HG03457 (cell line): ENCODE results near the gene SHH.
"Not testable (repeated sequence)": the region's sequence is repeated elsewhere in the genome, so short reads cannot be mapped to it uniquely, and the experiment has no call there.

ENCODE experiments used
- ATAC-seq: cut with Tn5 transposase; IDR thresholded peaks from one replicate; pipeline ENCODE4 v1.9.1; 2021; ENCODE audit warnings: moderate number of reproducible peaks; ENCODE audit not compliant: unreplicated experiment

The SHH gene

DNA sequence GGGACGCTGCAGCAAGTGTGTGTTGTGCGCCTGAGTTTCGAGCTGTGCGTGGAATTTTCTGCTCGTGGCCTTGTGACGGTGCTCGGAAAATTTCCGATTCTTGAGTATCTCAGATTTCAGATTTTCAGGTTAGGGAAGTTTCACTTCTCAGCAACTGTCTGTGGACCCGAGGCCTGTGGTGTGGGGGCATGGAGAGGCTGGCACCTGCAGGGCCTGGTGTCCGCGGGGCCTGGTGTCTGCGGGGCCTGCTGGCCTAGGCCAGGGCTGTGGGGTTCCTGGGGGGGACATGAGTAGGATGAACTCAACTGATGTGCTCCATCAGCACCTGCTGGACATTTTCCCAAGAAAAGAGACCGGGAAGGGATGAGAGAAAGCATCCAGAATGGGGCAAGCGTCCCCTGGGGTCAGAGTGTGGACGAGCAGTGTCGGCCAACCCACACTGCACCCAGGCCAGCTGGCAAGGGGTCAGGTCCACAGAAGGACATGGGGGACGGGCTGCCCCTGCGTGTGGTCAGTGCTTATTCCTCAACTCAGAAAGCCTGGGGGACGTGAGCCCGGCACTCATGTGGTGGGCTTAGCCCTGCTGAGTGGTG is 31.3 kb upstream of the SHH start:
- no peak for ATAC-seq

DNA sequence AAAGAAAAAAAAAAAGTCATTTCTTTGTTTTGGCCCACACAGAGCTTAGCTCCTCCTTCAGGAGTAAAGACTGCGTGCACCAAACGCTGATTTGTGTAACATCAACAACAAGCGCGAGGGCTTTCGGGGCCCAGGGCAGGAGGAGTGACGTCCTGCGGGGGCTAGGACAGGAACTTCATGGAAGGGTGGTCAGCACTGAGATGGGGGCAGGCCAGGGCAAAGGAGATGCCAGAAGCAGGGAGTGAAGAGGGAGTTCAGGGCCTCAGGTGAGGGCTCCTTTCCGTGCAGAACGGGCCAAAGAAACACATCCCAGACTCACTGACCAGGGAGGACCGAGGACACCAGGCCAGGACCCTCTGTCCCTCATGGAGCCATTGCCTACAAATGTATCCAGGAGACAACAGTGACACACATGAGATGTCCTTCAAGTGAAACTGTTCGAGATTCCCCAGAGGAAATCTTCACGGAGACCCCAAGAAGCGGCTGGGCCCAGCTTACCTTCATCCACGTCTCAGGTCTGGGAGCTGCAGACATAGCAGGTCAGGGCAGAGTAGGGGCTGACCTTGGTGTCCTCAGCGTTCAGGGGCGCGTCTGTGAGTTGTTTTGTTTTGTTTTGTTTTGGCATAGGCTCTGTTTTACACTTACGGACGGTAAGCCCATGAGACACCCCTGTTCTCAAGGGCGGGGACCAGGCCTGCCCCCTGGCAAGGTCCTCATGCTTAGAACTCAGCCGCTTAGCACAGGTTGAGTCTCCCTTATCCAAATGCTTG is 30.4 kb upstream of the SHH start:
- no peak for ATAC-seq

DNA sequence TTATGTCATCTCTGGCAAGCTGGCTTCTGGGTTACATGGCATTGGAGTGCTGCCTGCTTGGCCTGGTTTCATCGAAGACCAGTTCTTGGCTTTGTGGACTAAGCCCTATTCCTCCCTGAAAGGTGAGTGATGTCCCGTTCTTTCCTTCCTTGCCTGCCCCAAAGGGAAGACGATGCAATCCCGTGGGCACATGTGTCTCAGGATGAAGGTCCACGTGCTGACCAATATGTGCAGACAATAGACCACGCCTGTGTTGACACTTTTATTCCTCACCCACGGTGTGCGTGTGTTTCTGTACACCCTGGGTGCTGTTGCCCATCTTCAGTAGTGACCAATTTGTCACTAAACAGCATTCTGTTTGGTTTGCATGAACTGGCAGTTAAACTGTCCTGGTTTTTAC is 28.6 kb upstream of the SHH start:
- ATAC-seq: no peak

DNA sequence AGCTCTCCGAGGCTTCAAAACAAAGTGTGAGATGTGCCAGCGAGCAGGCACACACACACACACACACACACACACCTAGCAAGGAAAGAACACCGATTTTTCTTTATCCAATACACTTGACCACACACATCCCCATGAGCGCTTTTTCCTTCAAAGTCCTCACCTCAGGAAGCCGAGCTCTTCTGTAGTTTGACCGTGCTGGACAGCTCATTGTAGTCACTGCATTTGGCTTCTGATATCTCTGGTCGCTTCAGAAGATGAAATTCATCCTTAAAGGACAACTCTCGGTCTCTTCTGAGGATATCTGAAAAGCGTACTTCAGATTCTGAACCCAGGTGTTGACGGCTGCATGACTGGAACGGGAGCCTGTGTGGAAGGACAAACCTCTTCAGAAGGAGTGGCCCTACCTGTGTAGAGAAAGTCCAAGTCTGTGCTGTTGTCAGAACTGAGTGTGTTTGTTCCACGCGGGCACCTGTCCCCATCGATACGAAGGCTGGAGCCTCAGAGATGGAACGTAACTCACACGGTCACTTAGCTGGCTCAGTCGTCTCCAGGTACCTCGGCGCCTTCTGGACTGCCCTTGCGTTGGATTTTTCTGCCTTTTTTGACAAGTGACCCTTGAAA is 28.1 kb upstream of the SHH start:
- no peak for ATAC-seq

DNA sequence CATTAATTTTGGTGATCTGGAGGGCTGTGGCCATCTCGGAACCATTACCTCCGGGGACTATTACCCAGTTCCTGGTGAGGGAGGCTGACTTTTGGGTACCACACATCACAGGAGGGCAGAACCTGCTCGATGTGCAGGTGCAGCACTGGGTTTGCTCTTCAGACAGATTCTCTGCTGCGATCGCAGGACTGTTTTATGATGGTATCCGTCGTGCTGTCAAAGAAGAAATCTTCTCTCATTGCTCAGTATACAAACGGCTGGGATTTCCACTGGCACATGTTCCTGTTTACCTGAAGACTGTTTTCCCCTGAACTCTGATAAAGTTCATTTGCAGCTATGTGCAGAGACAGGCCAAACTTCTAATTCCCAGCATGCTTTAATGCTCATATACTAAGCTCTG is 27.2 kb upstream of the SHH start:
- ATAC-seq: no peak

DNA sequence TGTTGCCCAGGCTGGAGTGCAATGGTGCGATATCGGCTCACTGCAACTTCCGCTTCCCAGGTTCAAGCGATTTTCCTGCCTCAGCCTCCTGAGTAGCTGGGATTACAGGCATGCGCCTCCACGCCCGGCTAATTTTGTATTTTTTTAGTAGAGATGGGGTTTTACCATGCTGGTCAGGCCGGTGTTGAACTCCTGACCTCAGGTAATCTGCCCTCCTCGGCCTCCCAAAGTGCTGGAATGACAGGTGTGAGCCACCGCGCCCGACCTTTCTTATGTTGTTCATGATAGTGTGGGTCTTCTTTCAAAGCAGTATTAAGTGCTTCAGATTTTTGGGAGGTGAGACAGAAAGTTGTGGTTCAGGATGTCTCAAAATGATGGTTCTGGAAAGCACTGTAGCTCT is 26.0 kb upstream of the SHH start:
- not testable (repeated sequence) for ATAC-seq

DNA sequence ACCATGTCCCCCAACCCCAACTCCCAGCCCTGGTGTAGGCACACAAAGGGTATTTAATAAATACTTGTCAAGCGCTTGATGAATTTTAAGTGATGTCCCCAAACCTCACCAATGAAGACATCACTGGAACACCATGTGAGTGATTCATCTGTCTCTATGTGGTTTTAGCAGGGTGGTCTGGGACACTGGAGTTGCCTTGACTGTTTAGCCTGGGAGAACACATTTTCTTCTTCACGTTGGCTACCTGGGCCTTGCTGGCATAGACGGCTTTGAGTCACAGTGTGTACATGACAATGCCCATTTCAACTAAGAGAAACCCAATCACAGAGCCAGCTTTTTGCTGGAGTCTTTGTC is 24.8 kb upstream of the SHH start:
- no peak for ATAC-seq

DNA sequence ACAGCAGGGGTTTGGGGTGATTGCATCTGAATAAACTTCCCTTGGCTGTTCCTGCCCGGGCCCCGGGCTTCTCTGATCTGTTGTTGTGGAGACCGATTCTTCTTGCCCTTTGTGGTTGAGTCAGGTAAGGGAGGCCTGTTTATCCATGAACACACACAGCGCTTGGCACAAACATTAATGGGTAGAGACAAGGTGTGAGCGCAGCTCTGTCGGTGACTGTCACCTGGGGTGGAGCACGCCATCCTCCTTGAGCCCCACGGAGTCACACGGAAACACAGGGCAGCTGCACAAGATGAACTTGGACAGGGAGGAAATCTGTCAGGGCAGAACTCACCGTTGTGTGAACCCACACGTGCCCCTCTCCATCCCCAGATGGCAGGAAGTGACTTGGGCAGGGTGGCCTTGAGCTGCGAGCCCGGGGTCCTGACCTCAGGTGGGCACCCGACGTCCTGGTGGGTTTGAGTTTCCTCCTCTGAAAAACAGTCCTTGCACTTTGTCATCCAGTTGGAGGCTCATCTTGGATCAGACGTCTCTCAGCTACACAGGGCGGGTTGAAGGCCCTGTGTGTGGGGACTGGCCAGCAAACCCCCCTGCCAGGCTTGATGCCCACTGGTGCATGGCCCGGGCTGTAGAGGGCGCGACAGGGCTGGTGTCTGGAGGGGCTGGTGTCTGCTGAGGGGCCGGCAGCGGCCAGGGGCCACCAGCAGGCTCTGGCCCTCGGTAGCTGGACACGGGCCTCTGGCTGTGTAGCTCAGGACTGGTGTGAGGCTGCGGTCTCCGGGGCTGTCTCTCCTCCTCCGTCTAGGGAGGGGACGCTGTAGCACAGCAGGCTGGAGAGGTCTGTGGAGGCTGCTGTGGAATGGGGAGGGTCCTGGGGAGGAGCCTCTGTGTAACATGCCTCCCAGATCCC is 24.2 kb upstream of the SHH start:
- no peak for ATAC-seq

DNA sequence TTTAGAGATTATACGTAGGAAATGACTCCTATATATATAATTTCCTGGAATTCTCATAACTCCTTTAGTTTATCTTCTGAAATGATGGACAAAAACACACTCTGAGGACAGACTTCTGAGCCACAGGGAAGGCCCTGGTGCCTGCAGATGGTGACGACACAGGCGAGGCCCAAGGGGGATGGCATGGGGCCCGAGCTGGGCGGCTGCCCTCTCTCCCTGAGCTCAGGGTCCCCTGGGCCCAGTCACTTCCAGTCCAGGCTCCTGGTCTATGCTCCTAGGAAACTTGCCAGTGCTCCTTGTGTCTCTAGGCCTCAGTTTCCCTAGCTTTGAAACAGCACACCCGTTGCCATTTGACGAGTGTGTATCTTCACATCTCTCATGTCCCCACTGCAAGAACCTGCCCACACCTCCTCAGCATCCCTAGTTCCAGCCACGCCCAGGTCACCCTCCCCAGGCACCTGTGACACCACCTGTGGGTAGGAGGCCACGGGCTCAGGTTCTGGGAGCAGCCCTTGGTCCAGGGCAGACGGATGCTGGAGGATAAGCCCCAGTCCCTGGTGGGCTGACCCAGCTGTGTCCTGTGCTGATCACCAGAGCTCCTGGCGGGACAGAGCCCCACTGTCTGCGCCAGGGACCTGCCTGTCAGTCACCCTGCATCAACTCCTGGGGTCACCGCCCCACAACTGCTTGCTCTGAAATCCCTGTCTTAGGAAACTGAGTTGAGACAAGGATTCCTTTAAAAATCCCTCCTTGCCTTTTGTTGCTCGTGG is 23.4 kb upstream of the SHH start:
- no peak for ATAC-seq

DNA sequence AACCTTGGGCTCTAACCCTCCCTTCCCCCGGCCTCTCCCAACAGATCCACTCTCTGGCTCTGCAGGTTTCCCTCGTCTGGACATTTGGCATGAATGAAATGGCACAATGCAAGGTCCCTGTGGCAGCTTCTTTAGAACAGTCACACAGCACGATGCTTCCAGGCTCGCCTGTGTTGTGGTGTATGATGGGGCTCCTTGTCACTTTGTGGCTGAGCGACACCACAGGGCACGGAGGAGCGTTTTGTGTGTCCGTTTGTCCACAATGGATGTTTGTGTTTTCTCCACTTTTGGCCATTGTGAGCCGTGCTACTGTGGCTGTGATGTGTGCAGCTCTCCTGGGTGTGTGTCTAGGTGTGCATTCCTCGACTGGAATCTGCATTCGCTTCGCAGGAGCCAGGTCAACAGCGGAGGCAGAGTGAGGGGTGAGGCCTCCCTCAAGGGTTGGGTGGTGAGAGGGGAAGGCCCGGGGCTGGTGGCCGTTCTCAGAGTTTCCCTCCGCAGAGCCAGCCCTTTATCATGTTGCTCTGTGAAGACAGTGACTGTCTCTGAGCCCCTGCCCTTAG is 22.3 kb upstream of the SHH start:
- ATAC-seq: no peak

DNA sequence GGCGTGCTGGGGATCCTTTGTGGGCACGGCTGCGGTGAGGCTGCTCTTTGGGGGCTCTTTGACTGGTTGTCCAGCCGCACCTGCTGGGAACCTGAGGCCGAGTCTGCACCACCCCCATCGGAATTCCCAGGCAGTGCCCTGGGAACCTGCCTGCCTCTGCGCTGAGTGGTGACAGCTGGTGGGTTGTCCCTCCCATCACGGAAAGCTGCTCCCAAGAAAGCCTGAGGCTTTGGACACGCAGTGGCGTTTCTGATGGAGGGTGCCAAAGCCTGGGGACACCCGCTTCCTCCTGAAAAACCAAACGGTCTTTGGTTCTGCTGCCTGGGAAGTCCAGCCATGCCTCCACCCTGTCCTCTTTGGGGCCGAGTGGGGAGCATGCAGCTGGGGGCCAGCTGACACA is 21.4 kb upstream of the SHH start:
- ATAC-seq: no peak

DNA sequence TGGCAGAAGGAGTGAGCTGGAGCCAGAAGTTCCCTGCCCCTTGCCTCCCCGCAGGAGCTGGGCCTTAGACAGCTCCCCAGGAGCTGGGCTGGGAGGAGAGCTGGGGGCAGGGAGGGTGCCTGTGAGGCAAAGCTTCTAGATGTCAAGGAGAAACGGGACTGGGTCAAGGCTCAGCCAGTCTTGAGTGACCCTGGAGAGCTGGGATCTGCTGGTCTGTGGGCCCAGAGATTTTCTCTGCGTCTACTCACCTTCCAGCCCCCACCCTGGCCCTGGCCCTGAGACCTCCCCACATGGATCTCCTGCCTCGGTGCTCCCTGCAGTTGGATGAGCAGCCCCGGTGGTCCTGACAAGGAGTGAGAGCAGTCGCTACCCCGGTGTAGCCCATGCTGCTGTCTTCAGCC is 20.3 kb upstream of the SHH start:
- no peak for ATAC-seq

DNA sequence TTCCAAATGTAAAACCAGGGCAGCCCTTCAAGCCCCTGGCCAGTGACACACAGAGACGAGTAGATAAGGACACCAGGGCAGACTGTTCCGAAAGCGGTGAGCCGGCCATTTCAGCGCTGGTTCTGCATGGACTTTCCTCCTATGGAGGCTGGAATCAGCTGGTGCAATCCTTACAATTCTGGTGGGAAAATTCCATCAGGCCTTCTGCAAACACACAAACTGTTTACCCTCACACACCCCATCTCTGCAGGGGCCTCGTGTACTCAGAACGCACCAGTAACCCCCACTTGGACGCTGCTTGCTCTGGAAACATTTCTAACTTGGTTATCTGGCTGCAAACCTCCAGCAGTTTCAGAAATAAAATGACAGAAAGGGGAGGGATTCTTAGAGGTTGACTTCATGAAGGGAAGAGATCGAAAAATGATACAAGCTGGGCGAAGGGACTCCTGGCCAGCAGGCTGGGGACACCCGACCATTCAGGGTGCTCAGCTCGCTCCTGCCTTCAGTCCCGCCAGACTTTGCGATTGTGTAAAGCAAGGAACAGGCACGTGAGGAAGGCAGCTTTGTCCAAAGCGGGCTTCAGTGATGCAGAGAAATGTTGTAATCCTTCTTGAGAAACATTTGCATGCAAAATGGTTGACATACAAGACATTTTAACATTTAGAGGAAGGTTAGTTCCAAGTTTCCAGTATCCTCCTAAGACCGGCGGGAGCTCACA is 19.7 kb upstream of the SHH start:
- ATAC-seq: no peak

DNA sequence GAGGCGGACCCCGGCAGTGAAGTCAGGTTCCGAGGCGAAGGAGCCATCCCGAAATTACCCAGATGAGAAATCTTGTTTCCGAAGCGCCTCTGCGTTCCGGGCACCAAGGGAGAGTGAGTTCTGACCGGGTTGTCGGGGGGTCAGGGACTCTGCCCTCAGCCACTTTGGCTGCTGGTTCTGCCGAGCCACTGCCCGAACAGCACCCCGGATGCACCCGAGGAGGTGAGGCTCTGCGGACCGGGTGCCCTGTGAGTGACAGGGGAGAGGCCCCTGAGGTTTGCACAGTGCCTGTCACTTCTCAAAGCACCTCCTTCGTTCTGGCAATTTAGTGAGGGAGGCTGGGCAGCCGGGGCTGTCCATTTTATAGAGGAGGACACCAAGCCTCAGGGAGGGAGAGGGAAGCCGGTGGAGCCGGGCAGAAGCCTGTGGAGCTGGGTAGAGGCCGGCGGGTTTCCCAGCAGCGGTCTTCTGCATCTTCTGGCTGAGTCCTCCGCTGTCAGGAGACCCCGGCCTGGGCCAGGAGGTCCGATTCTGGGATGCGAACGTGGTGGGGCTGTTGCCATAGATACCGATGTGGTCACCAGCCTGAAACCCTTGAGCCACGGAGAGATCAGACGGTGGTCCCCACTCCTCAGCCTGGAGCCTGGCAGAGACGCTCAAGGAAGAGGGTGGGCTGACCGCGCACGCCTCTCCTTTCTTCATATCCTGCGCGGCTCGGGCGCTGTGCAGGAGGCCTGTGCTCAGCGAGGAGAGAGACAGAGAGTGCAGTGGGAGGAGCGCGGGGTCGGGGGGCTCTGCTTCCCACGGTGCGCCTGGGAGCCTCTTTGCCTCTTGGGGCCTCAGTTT is 18.9 kb upstream of the SHH start:
- no peak for ATAC-seq

DNA sequence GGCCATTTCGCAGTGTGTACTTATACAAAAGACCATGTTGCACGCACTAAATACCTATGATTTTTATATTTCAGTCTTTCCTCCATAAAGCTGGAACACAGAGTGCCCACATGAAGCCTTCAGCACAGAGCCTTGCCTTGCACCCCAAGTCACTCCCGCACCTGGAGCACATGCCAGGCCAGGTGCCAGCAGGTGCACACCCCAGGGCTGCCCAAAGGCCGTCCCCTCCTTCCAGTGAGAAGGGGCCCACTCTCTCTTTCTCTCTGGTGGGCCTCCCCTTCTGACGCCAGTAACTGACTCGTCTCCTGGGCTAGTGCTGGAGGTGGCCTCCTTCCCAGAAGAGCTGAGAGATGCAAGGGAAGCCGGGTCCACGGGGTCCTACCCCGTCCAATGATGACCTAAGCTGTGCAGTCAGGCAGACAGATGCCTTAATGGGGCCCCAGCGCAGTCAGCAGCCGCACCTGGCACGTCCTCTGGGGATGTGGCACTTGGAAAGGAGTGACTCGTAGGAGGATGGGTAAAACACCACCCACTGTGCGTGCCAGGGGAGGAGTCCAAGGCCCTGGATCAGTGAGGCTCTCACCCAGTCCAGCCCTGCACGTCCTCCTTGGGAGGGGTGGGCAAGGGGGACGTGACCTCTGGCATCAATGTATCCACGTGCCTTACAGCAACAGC is 17.7 kb upstream of the SHH start:
- ATAC-seq: no peak

DNA sequence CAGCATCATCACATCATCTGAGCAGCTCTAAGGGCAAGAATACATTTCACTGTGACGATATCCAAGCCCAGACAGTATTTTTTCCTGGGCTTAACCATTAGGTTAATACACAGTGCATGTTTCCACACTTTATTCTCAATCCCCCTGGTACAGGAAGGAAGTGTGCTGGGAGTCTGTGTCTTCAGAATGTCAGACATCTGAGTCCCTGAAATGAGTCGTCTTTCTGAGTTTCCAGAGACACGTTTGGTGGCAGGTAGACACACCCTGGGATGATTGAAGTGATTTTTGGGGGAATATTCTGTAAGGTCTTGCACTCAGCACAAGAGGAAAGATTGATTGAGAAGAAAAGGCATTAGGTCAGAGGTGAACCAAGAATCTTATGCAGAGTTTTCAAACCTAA is 13.1 kb upstream of the SHH start:
- ATAC-seq: no peak

DNA sequence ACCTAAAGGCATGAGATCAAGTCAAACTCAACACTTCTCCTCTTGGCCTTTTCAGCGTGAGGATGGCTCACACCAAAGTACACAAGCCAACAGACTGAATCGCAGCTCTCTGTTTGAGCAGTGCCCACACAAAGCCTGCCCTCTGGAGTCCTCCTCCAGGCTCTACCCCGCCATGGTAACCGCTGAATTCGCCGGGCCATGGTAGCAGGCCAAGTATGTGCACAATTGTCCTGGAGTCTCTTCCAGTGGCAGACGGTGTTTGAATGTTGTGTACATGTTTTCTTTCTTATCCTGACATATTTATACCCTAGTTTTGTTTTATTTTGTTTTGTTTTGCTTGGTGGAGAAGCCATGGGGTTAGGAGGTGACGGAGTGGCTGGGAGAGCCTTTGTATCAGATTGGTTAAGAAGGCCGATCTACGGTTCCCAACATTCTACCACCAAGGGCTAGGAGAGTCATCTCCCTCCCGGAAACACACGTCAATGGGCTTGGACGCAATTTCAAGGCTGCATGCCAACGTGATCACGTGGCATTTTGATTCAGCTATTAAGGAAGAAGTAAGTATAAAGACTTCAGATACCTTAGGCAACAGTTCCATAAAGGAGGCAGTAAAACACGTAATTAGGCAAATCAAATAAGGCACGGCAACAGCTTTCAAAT is 12.1 kb upstream of the SHH start:
- no peak for ATAC-seq

DNA sequence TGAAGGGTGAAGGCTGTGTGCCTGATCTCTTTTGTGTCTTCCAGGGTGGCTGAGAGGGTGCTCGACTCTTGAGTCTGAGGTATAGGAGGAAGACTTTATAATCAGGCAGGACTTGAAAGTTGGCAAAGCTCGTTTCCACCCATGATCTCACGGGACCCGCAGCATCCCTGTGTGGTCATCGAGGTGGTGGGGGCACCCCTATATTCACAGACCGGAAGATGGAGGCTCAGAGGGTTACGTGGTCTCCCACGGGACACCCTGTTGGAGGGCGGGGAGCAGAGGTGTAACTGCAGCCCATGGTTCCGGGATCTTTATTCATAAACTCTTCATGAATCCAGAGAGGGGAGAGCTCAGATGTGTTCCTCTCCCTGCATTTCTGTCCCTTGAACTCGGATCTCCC is 9.6 kb upstream of the SHH start:
- no peak for ATAC-seq
